Upper lobe of right lung (tissue), 1 donor: ENCODE measurements around the gene RPP40. TPM values are rescaled to one million over a fixed set of nuclear protein-coding genes. Genes with fewer than 3 reads are reported as not detected.

Experiments
- ATAC-seq: fragments of 200-7000 bp; cut with Tn5 transposase; one replicate; pipeline ENCODE4 v1.9.1; 2020; ENCODE audit warnings: mild to moderate bottlenecking, moderate library complexity
- DNase-seq: peaks from one replicate; pipeline ENCODE4 v3.0.0-alpha.2; 2020
- H3K27ac ChIP-seq: fragments of 200-600 bp; one replicate; pipeline ENCODE4 v1.8.0; 2022
- H3K27me3 ChIP-seq: fragments of 200-600 bp; one replicate; pipeline ENCODE4 v1.8.0; 2022; ENCODE audit warnings: mild to moderate bottlenecking
- H3K36me3 ChIP-seq: fragments of 200-600 bp; one replicate; pipeline ENCODE4 v1.8.0; 2022
- H3K4me1 ChIP-seq: fragments of 200-600 bp; one replicate; pipeline ENCODE4 v1.8.0; 2022
- H3K4me3 ChIP-seq: fragments of 200-600 bp; one replicate; pipeline ENCODE4 v1.8.0; 2022; ENCODE audit warnings: mild to moderate bottlenecking
- H3K9me3 ChIP-seq: fragments of 200-600 bp; one replicate; pipeline ENCODE4 v1.8.0; 2022
- CTCF ChIP-seq: fragments of 200-600 bp; IDR thresholded peaks from one replicate; pipeline ENCODE4 v1.8.0; 2022; ENCODE audit warnings: antibody characterized with exemption
- intact Hi-C: fragments of 100-400 bp; cut with DNase I; formaldehyde crosslinking; loops from one replicate; pipeline ENCODE4 v1.11.0; 2022
- total RNA-seq: library from RNA; stranded (reverse); fragmentation: NEBNext Ultra II Directional; extraction: Animal tissue kit (Norgen Biotek cat#: 25700); gene quantifications from one replicate; pipeline ENCODE4 v1.2.1, GENCODE V29; 2021
- donor health status: DM: no; HTN: yes; CAD: no; lungs with severe emphysema.

RPP40 gene
- total RNA-seq, 1 donor from 2014 or later: 5.2 TPM

- TF ChIP-seq CTCF: no peak
- Histone ChIP-seq H3K4me3 (no peak overlapping the region), H3K27me3 (no peaks in the 10 kb centered on the region), H3K36me3 (no peaks in the 10 kb centered on the region), H3K27ac (no peak overlapping the region), H3K9me3 (no peaks in the 10 kb centered on the region), H3K4me1 (no peaks in the 10 kb centered on the region)
- intact Hi-C loops: no loop called here
- DNase-seq (no peak), ATAC-seq (no peak)
These were observed 41.6 kb upstream of the RPP40 start for GRCh38 chr6:5045416-5045815.

- ATAC-seq (no peak), DNase-seq (no peak)
- Histone ChIP-seq H3K4me3 (no peak overlapping the region), H3K9me3 (no peaks in the 10 kb centered on the region), H3K4me1 (no peaks in the 10 kb centered on the region), H3K27ac (no peak overlapping the region), H3K27me3 (no peaks in the 10 kb centered on the region), H3K36me3 (no peaks in the 10 kb centered on the region)
- TF ChIP-seq CTCF: no peak
- intact Hi-C loops: no loop called here
These were observed 41.0 kb upstream of the RPP40 start for GRCh38 chr6:5044866-5045265.

DNA sequence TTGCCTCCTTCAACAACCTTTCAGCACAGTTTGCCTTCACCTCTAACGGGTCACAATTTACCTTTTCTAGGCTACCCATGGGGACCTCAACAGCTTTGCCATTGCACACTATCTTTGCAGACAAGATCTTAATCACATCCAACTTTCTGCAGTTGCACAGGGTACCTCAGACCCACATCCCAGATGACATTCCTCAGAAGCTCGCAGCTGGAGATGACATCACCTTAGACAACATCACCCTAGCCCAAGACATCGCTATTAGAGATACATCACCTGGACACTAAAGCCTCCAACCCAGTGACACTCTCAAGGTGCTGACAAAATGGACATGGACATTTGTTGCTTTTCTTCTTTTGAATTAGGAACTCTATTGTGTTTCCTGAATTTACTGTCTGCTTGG, 38.6 kb upstream of the RPP40 start:
- Histone ChIP-seq H3K27ac (no peak overlapping the region), H3K27me3 (no peaks in the 10 kb centered on the region), H3K36me3 (no peaks in the 10 kb centered on the region), H3K4me3 (no peak overlapping the region), H3K9me3 (no peaks in the 10 kb centered on the region), H3K4me1 (no peaks in the 10 kb centered on the region)
- ATAC-seq (no peak), DNase-seq (no peak)
- no peak for TF ChIP-seq CTCF
- intact Hi-C loops: no loop called here

DNA sequence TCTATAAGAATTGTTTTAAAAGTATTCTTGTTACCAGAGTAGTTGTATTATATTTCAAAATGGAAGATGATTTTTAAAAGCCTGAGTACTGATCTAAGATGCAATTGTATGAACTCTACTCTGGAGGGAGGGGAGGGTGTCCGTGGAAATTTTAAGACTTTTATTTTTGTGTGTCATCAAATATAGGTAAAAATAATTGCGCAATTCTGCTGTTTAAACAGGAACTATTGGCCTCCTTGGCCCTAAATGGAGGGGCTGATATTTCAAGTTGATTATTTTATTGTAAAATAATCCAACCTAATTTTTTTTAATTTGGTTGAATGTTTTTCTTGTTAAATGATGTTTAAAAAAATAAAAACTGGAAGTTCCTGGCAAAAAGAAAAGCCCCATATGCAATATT, 38.1 kb upstream of the RPP40 start:
- Histone ChIP-seq H3K36me3 (no peaks in the 10 kb centered on the region), H3K27me3 (no peaks in the 10 kb centered on the region), H3K4me3 (no peak overlapping the region), H3K9me3 (no peaks in the 10 kb centered on the region), H3K4me1 (no peaks in the 10 kb centered on the region), H3K27ac (no peak overlapping the region)
- no peak for ATAC-seq
- intact Hi-C loops: no loop called here
- DNase-seq: no peak
- TF ChIP-seq CTCF: no peak

DNA sequence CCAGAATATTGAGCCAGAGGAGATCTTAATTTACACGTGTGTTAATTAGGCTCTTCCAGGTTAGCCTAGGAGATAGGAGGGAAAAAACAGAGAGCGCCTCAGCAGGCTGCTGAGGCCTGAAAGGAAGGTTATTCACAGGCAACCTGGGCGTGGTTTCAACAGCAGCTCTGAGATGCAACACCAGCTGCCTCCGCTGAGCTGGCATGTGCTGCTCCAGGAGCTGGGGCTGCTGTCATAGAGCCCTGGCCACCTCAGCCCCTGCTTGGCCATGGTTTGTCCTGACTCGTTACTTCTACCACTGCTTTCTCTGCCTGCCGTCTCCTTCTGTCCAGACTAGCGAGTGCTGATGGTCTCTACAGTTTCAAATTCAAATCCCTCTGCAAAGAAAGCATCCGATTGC, 32.4 kb upstream of the RPP40 start:
- DNase-seq: no peak
- no peak for ATAC-seq

More for the DNA sequence above, 32.4 kb upstream of the RPP40 start:
- no peaks in the 10 kb centered on the region for H3K27me3 ChIP-seq
- H3K27ac ChIP-seq: no peak overlapping the region
- no peaks in the 10 kb centered on the region for H3K36me3 ChIP-seq
- intact Hi-C loops: no loop called here
- no peaks in the 10 kb centered on the region for H3K9me3 ChIP-seq
- TF ChIP-seq CTCF: no peak
- no peak overlapping the region for H3K4me3 ChIP-seq
- no peaks in the 10 kb centered on the region for H3K4me1 ChIP-seq
